NCI-H82 (cell line): ENCODE results near the gene BMP7.
"Not testable (repeated sequence)": the region's sequence is repeated elsewhere in the genome, so short reads cannot be mapped to it uniquely, and the experiment has no call there.

Source experiments
- DNase-seq: peaks from one replicate; lab custom pipeline; 2025; lab: John Stamatoyannopoulos, UW

The BMP7 gene

GRCh38 chr20:57249073-57249472, 17.4 kb downstream of the BMP7 start:
- no peak for DNase-seq

- DNase-seq, result no peak
These were observed 18.2 kb downstream of the BMP7 start for GRCh38 chr20:57248132-57248797.

- DNase-seq, result no peak
These were observed 19.0 kb downstream of the BMP7 start for GRCh38 chr20:57247292-57247965.

- DNase-seq, result no peak
These were observed 20.4 kb downstream of the BMP7 start for GRCh38 chr20:57245997-57246396.

GRCh38 chr20:57244627-57245214, 21.7 kb downstream of the BMP7 start:
- DNase-seq, result peak; percentile 42

GRCh38 chr20:57244221-57244585, 22.2 kb downstream of the BMP7 start:
- no peak for DNase-seq

GRCh38 chr20:57243480-57244220, 22.8 kb downstream of the BMP7 start:
- DNase-seq, result no peak

GRCh38 chr20:57242414-57242813, 24.0 kb downstream of the BMP7 start:
- DNase-seq, result no peak

GRCh38 chr20:57241363-57241991, 25.0 kb downstream of the BMP7 start:
- DNase-seq, result no peak

GRCh38 chr20:57240581-57241362, 25.7 kb downstream of the BMP7 start:
- DNase-seq, result no peak

GRCh38 chr20:57239725-57240124, 26.7 kb downstream of the BMP7 start:
- not testable (repeated sequence) for DNase-seq

GRCh38 chr20:57239324-57239723, 27.1 kb downstream of the BMP7 start:
- not testable (repeated sequence) for DNase-seq

GRCh38 chr20:57238089-57238488, 28.4 kb downstream of the BMP7 start:
- no peak for DNase-seq

- no peak for DNase-seq
These were observed 28.9 kb downstream of the BMP7 start for GRCh38 chr20:57237585-57237953.

- no peak for DNase-seq
These were observed 29.4 kb downstream of the BMP7 start for GRCh38 chr20:57236813-57237584.

GRCh38 chr20:57234556-57235251, 31.7 kb downstream of the BMP7 start:
- no peak for DNase-seq

- no peak for DNase-seq
These were observed 34.5 kb downstream of the BMP7 start for GRCh38 chr20:57231951-57232428.

- no peak for DNase-seq
These were observed 35.3 kb downstream of the BMP7 start for GRCh38 chr20:57231161-57231560.

- no peak for DNase-seq
These were observed 36.2 kb downstream of the BMP7 start for GRCh38 chr20:57230247-57230646.

- DNase-seq, result no peak
These were observed 37.0 kb downstream of the BMP7 start for GRCh38 chr20:57229490-57229889.
